HFFc6 (cell line): ENCODE data around the gene GRM5. TPM values are rescaled to one million over a fixed set of nuclear protein-coding genes. Genes with fewer than 3 reads are reported as not detected.

Experiments used
- DNase-seq: peaks from one replicate; pipeline ENCODE4 v3.0.0-alpha.2; 2018
- H3K27ac Mint-ChIP-seq: 2 replicates; pipeline ENCODE4 v1.8.0; 2020; ENCODE audit warnings: mild to moderate bottlenecking, mixed read lengths
- H3K27me3 Mint-ChIP-seq: 2 replicates; pipeline ENCODE4 v1.8.0; 2021; ENCODE audit warnings: mild to moderate bottlenecking, moderate library complexity, mixed read lengths; ENCODE audit not compliant: insufficient read depth
- H3K36me3 Mint-ChIP-seq: 2 replicates; pipeline ENCODE4 v1.8.0; 2021; ENCODE audit warnings: low read depth, mixed read lengths
- H3K4me1 Mint-ChIP-seq: 2 replicates; pipeline ENCODE4 v1.8.0; 2020; ENCODE audit warnings: low read depth, mixed read lengths
- H3K4me3 Mint-ChIP-seq: 2 replicates; pipeline ENCODE4 v1.8.0; 2020; ENCODE audit warnings: mild to moderate bottlenecking, moderate library complexity, mixed read lengths
- H3K9me3 Mint-ChIP-seq: 2 replicates; pipeline ENCODE4 v1.8.0; 2020; ENCODE audit warnings: mild to moderate bottlenecking, mixed read lengths
- total RNA-seq, 6 experiments: library from RNA; stranded (reverse); fragmentation: NEBNext Ultra II Directional; extraction: Animal tissue kit (Norgen Biotek cat#: 25700); gene quantifications; 2 replicates in 1 of 6; 3 replicates in 5 of 6; pipeline ENCODE4 v1.2.3, GENCODE V29; 2021
- TF ChIP-seq, protein P1 (sequence below): fragments of 200-600 bp; sonication (generic); IDR thresholded peaks from 2 replicates; pipeline ENCODE4 v1.5.0; 2021; ENCODE audit warnings: antibody characterized with exemption, mild to moderate bottlenecking

GRM5 gene
- total RNA-seq, 6 experiments from 2014 or later: 0.12 TPM; not detected in 5

DNA sequence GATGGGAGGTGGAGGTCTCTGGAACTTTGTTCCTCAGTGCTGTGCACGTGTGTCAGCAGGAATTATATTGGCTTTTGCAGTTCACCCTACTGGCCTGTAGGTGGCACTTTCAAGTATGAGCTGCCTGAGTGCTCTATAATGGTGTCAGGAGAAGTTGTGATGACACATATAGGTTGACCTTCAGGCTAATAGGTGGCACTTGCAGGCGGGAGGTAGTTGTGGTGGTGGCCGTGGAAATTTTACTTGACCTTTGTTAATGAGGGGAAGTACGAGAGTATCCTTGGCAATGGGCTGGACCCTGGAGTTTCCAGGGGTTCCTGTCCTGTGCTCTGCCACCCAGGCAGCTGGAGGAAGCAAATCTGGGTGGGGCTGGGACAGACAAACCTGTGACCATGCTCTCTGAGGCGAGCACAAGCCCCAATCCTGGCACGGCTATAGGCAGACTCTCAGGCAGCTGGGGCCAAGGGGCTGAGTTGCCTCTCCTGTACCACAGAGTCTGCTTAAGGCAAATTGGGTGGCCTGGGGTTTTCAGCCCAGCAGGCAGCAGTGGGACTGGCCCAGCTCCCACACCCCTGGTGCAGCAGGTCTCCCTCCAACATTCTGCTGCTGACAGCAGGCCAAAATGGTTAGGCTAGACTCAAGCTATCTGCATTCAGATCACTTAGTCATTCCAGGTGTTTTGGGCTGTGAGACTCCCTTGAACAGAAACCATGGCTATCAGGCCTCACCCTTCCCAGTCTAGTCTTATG lies 580.7 kb downstream of the GRM5 start:
- H3K27ac Mint-ChIP-seq: peak overlapping the region; percentile 48
- no peak overlapping the region for H3K4me3 Mint-ChIP-seq
- DNase-seq: peak; percentile 28
- no peaks in the 10 kb centered on the region for H3K36me3 Mint-ChIP-seq
- H3K9me3 Mint-ChIP-seq: no peaks in the 10 kb centered on the region
- TF ChIP-seq, protein P1, sequence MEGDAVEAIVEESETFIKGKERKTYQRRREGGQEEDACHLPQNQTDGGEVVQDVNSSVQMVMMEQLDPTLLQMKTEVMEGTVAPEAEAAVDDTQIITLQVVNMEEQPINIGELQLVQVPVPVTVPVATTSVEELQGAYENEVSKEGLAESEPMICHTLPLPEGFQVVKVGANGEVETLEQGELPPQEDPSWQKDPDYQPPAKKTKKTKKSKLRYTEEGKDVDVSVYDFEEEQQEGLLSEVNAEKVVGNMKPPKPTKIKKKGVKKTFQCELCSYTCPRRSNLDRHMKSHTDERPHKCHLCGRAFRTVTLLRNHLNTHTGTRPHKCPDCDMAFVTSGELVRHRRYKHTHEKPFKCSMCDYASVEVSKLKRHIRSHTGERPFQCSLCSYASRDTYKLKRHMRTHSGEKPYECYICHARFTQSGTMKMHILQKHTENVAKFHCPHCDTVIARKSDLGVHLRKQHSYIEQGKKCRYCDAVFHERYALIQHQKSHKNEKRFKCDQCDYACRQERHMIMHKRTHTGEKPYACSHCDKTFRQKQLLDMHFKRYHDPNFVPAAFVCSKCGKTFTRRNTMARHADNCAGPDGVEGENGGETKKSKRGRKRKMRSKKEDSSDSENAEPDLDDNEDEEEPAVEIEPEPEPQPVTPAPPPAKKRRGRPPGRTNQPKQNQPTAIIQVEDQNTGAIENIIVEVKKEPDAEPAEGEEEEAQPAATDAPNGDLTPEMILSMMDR: peak; percentile 87
- H3K4me1 Mint-ChIP-seq: peaks cover 77% of the 10 kb centered on the region
- no peaks in the 10 kb centered on the region; the same call in 1 of the 2 replicates for H3K27me3 Mint-ChIP-seq

DNA sequence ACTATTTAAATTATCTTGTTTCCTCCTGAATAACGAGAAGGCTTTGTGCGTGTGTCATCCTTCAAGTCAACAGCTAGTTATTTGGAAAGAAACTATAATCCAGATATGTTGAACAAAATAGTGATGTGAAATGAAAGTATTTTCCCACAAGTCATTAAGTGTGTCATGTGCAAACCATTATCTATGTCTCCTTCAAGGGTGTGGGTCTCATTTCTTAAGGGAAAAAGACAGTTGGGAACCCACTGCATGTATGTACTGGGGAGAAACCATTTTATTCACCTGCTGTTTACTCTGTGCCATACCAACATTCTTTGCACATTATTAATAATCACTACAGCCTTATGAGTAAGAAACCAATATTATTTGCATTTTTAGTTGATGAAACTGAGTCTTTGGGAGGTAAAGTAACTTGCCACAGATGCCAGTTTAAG lies 582.9 kb downstream of the GRM5 start:
- Mint-ChIP-seq H3K36me3 (peaks cover 5% of the 10 kb centered on the region; the same call in 1 of the 2 replicates), H3K9me3 (no peaks in the 10 kb centered on the region), H3K27ac (peak overlapping the region; percentile 67), H3K4me3 (peak overlapping the region; percentile 6), H3K4me1 (peaks cover 82% of the 10 kb centered on the region), H3K27me3 (no peaks in the 10 kb centered on the region; the same call in 1 of the 2 replicates)
- peak; percentile 66 for DNase-seq
- TF ChIP-seq, protein P1: no peak

GRCh38 chr11:88480223-88480622 lies 585.6 kb downstream of the GRM5 start:
- TF ChIP-seq, protein P1: no peak
- H3K27ac Mint-ChIP-seq: peak overlapping the region; percentile 79
- no peaks in the 10 kb centered on the region for H3K27me3 Mint-ChIP-seq

GRCh38 chr11:88478136-88478815 lies 587.5 kb downstream of the GRM5 start:
- H3K27ac Mint-ChIP-seq: peak overlapping the region; percentile 70
- no peaks in the 10 kb centered on the region for H3K9me3 Mint-ChIP-seq
- no peaks in the 10 kb centered on the region for H3K27me3 Mint-ChIP-seq
- H3K36me3 Mint-ChIP-seq: peaks cover 5% of the 10 kb centered on the region; the same call in 1 of the 2 replicates
- 0 out of 2 replicates have a peak overlapping the region, but pooled peaks have one; percentile 4 for H3K4me3 Mint-ChIP-seq
- DNase-seq: no peak
- TF ChIP-seq, protein P1: no peak
- peaks cover 88% of the 10 kb centered on the region for H3K4me1 Mint-ChIP-seq

More at GRCh38 chr11:88480223-88480622, 585.6 kb downstream of the GRM5 start:
- Mint-ChIP-seq H3K4me3 (peak overlapping the region; percentile 22; the same call in 1 of the 2 replicates), H3K4me1 (peaks cover 99% of the 10 kb centered on the region), H3K36me3 (peaks cover 5% of the 10 kb centered on the region; the same call in 1 of the 2 replicates), H3K9me3 (no peaks in the 10 kb centered on the region)
- peak; percentile 85 for DNase-seq

- peak overlapping the region; percentile 2; the same call in 1 of the 2 replicates for H3K4me3 Mint-ChIP-seq
- H3K27ac Mint-ChIP-seq: peak overlapping the region; percentile 60
- peaks cover 66% of the 10 kb centered on the region for H3K4me1 Mint-ChIP-seq
- DNase-seq: peak; percentile 37
- peaks cover 5% of the 10 kb centered on the region; the same call in 1 of the 2 replicates for H3K36me3 Mint-ChIP-seq
- no peaks in the 10 kb centered on the region for H3K27me3 Mint-ChIP-seq
- no peaks in the 10 kb centered on the region for H3K9me3 Mint-ChIP-seq
- TF ChIP-seq, protein P1: no peak
Measured at GRCh38 chr11:88475991-88476418, 589.8 kb downstream of the GRM5 start.
